CD4-positive, CD25-positive, alpha-beta regulatory T cell (primary cell): ENCODE data around the gene PCTP. TPM values are rescaled to one million over a fixed set of nuclear protein-coding genes. Genes with fewer than 3 reads are reported as not detected.
A peak's percentile ranks its signal among the peaks of the same experiment; 100 is the strongest.

Source experiments
- ATAC-seq, 2 donors: fragments of 150-1000 bp; cut with Tn5 transposase; one replicate each; pipeline ENCODE4 v1.10.0; 2021; ENCODE audit warnings: low read depth in 2 of 2, moderate number of reproducible peaks in 2 of 2, moderate library complexity in 1 of 2
- DNase-seq, 3 donors: peaks; one replicate each; pipeline versions ENCODE4 v3.0.0 to v3.0.0-alpha.2; 2012 to 2022; ENCODE audit warnings: mixed read lengths in 1 of 3
- H3K27ac ChIP-seq: one replicate; pipeline ENCODE4 v1.7.0; 2013; ENCODE audit warnings: mild to moderate bottlenecking, low read length; ENCODE audit not compliant: insufficient read depth, poor library complexity, severe bottlenecking
- H3K27me3 ChIP-seq: one replicate; pipeline ENCODE4 v1.7.0; 2013; ENCODE audit warnings: low read length; ENCODE audit not compliant: control insufficient read depth, insufficient read depth
- H3K36me3 ChIP-seq: one replicate; pipeline ENCODE4 v1.7.0; 2013; ENCODE audit warnings: mild to moderate bottlenecking, low read length, moderate library complexity; ENCODE audit not compliant: control insufficient read depth, insufficient read depth
- H3K4me1 ChIP-seq: 2 replicates; pipeline ENCODE4 v1.7.0; 2013; ENCODE audit warnings: mild to moderate bottlenecking, low read length; ENCODE audit not compliant: insufficient read depth, control insufficient read depth, poor library complexity, severe bottlenecking
- H3K4me3 ChIP-seq: one replicate; pipeline ENCODE4 v1.7.0; 2013; ENCODE audit warnings: low read depth, mild to moderate bottlenecking, low read length, moderate library complexity
- H3K9me3 ChIP-seq, 2 experiments: 1 replicate in 1 of 2; 2 replicates in 1 of 2; pipeline ENCODE4 v1.7.0; 2013; ENCODE audit warnings: low read length in 2 of 2, mild to moderate bottlenecking in 1 of 2, moderate library complexity in 1 of 2; ENCODE audit not compliant: control insufficient read depth in 2 of 2
- H3K27ac Mint-ChIP-seq, 3 donors: one replicate each; pipeline ENCODE4 v1.8.0; 2020 to 2022; ENCODE audit warnings: mild to moderate bottlenecking in 3 of 3, mixed read lengths in 3 of 3, moderate library complexity in 2 of 3
- H3K27me3 Mint-ChIP-seq: one replicate; pipeline ENCODE4 v1.8.0; 2022; ENCODE audit warnings: mild to moderate bottlenecking, mixed read lengths
- H3K36me3 Mint-ChIP-seq: one replicate; pipeline ENCODE4 v1.8.0; 2020; ENCODE audit warnings: mixed read lengths
- H3K4me1 Mint-ChIP-seq, 4 donors: one replicate each; pipeline ENCODE4 v1.8.0; 2020 to 2022; ENCODE audit warnings: mixed read lengths in 4 of 4, mild to moderate bottlenecking in 1 of 4
- H3K4me3 Mint-ChIP-seq, 4 donors: one replicate each; pipeline ENCODE4 v1.8.0; 2020 to 2022; ENCODE audit warnings: mild to moderate bottlenecking in 4 of 4, mixed read lengths in 4 of 4, moderate library complexity in 3 of 4
- H3K9me3 Mint-ChIP-seq, 7 donors: one replicate each; pipeline ENCODE4 v1.8.0; 2020 to 2022; ENCODE audit warnings: mixed read lengths in 7 of 7, mild to moderate bottlenecking in 3 of 7, moderate library complexity in 2 of 7
- polyA plus RNA-seq, 4 donors: library from polyadenylated mRNA; unstranded; fragments of 300-500 nt; fragmentation: Illumina TruSeq; gene quantifications; one replicate each; pipeline ENCODE4 v1.2.3, GENCODE V29; 2021
- total RNA-seq: library from RNA; stranded (reverse); gene quantifications from one replicate; pipeline ENCODE4 v1.2.3, GENCODE V29; 2022

Gene PCTP
- total and polyA plus RNA-seq, 5 donors from 2014 or later, result 2.8 to 10.9 (median 9.7) TPM

DNA sequence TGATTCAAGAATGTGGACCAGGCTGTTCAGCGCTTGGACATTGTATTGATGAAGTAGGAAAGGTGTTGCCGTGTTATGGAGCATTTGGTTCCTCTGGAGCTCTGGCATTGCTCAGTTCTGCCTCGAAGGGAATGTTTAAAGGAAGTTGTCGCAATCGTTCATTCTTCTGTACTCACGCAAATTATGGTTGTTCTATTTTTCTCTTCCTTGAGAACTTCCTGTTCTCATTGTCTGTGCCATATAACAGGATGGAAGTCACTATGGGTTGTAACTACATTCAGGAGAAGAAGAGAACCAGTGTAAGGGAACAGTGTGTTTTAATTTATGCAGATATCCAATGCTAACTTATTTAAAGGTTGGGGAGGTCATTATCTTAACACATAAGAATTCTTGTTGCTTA is 13.0 kb downstream of the PCTP start:
- peaks cover under 1% of the 10 kb centered on the region for H3K27me3 Mint-ChIP-seq
- ATAC-seq (no peak), DNase-seq (no peak)

DNA sequence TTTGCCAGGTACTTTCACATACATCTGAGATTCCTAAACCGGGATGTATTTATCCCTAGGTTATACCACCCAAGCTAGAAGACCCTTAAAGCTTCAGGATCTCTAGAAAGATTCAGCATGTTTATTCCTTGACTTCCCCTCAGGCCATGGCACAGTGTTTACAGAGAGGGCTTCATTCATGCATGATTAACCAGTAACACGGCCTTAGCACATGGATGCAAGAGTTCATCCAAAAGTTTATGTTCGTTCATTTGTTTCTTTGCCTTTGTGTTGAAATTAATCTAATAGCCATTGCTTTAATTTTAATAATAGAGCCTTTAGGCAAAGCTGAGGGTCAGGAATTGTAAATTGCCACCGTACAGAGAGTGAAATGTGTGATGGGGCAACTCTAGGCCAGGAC is 13.8 kb downstream of the PCTP start:
- no peaks in the 10 kb centered on the region for H3K27me3 Mint-ChIP-seq
- no peaks in the 10 kb centered on the region for H3K36me3 ChIP-seq
- H3K4me1 Mint-ChIP-seq, result peaks cover 0 to 9% (median 0%) of the 10 kb centered on the region in 4 donors
- ATAC-seq (no peak), DNase-seq (no peak)
- no peak overlapping the region for H3K4me3 ChIP-seq
- H3K4me3 Mint-ChIP-seq, result no peak overlapping the region
- H3K27me3 ChIP-seq, result no peaks in the 10 kb centered on the region
- H3K27ac ChIP-seq, result no peak overlapping the region
- H3K36me3 Mint-ChIP-seq, result peaks cover 5% of the 10 kb centered on the region
- no peaks in the 10 kb centered on the region for H3K4me1 ChIP-seq
- H3K9me3 Mint-ChIP-seq, result peaks cover 0 to 4% (median 0%) of the 10 kb centered on the region in 7 donors
- H3K9me3 ChIP-seq, result no peaks in the 10 kb centered on the region
- H3K27ac Mint-ChIP-seq, result no peak overlapping the region

More for the DNA sequence above, 13.0 kb downstream of the PCTP start:
- Mint-ChIP-seq H3K4me1 (peaks cover 0 to 9% (median 0%) of the 10 kb centered on the region in 4 donors), H3K36me3 (peaks cover 5% of the 10 kb centered on the region), H3K9me3 (peaks cover 0 to 4% (median 0%) of the 10 kb centered on the region in 7 donors), H3K27ac (no peak overlapping the region), H3K4me3 (no peak overlapping the region)
- Histone ChIP-seq H3K4me3 (no peak overlapping the region), H3K27ac (no peak overlapping the region), H3K4me1 (no peaks in the 10 kb centered on the region), H3K9me3 (no peaks in the 10 kb centered on the region), H3K36me3 (no peaks in the 10 kb centered on the region), H3K27me3 (no peaks in the 10 kb centered on the region)

DNA sequence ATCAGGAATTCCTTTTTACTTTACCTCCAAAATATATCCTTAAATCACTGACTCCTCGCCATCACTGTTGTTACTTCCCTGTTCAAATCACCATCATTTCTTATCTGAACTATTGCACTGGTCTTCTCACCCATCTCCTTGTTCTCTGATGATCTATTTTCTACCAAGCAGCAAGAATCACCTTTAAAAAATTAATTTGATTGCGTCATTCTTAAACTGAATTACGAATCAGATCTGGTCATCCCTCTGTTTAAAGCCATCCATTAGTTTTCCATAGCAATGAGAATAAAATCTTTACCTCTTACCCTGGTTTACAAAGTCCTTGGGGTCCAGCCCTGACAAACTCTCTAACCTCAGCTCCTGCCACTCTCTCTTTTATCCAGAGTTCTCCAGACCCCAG is 14.6 kb downstream of the PCTP start:
- H3K27ac Mint-ChIP-seq, result no peak overlapping the region
- peaks cover 5% of the 10 kb centered on the region for H3K36me3 Mint-ChIP-seq

DNA sequence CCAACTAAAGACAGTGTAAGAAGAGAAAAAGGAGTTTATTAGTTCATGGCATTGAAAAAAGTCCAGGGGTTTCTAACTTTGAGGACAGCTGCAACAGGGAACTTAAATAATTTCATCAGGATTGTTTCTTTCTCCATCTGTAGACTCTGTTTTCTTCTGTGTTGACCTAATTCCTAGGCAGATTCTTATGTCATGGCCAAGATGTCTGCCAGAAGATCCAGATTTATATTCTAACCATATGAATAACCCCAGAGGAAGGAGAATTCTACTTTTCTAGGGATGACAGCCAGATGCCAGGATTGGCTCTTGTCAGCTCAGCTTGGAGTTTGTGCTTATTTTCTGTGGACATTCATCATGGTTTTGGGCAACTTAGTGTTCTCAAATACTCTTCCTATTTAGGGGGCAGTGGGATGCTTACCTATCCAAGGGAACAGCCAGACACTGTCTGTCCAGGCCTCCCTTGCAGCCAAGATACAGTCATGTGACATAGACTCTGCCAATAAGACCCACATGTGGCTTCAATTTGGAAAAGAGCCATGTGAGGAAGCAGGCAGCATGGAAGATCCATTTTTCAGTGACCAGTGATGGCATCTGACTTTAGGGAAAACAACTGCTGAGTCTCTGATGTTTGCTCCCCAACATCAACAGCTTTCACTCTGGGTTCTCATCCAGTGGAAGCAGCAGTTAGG is 18.2 kb downstream of the PCTP start:
- peaks cover 0 to 4% (median 0%) of the 10 kb centered on the region in 7 donors for H3K9me3 Mint-ChIP-seq
- no peak overlapping the region for H3K27ac Mint-ChIP-seq
- H3K36me3 Mint-ChIP-seq, result peaks cover 25% of the 10 kb centered on the region
- H3K4me3 ChIP-seq, result no peak overlapping the region
- H3K9me3 ChIP-seq, result no peaks in the 10 kb centered on the region
- no peak overlapping the region for H3K27ac ChIP-seq
- peaks cover 0 to 4% (median 0%) of the 10 kb centered on the region in 4 donors for H3K4me1 Mint-ChIP-seq
- H3K27me3 ChIP-seq, result no peaks in the 10 kb centered on the region
- no peak overlapping the region for H3K4me3 Mint-ChIP-seq
- H3K4me1 ChIP-seq, result no peaks in the 10 kb centered on the region
- DNase-seq (no peak), ATAC-seq (no peak)
- peaks cover 7% of the 10 kb centered on the region for H3K36me3 ChIP-seq
- H3K27me3 Mint-ChIP-seq, result no peaks in the 10 kb centered on the region

More for the DNA sequence above, 14.6 kb downstream of the PCTP start:
- Mint-ChIP-seq H3K27me3 (no peaks in the 10 kb centered on the region), H3K9me3 (peaks cover 0 to 4% (median 0%) of the 10 kb centered on the region in 7 donors), H3K4me3 (no peak overlapping the region), H3K4me1 (peaks cover 0 to 9% (median 0%) of the 10 kb centered on the region in 4 donors)
- no peak overlapping the region for H3K4me3 ChIP-seq
- no peaks in the 10 kb centered on the region for H3K9me3 ChIP-seq
- H3K27me3 ChIP-seq, result no peaks in the 10 kb centered on the region
- no peak for DNase-seq
- no peak for ATAC-seq
- no peaks in the 10 kb centered on the region for H3K4me1 ChIP-seq
- H3K36me3 ChIP-seq, result no peaks in the 10 kb centered on the region
- H3K27ac ChIP-seq, result no peak overlapping the region

DNA sequence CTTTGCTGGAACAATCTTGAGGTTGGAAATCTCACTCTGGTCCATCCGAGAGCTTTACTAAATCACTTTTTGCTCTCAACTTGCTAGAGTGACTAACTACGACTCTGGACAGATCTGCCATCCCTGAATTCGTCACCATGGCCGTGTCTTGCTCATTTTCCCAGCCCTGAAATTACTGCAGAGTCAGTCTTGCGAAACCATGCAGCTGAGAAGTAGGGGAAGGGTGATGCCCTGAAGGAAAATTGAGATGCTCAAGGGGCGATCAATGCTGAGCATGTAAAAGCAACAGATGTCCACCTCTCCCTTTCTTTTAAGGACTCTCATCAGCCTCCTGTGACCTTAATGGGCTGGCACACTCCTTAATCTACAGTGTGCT is 18.8 kb downstream of the PCTP start:
- H3K27me3 ChIP-seq, result no peaks in the 10 kb centered on the region
- H3K27ac ChIP-seq, result no peak overlapping the region
- ATAC-seq, result no peak
- peaks cover 7% of the 10 kb centered on the region for H3K36me3 ChIP-seq
- peaks cover 0 to 2% (median 0%) of the 10 kb centered on the region in 4 donors for H3K4me1 Mint-ChIP-seq
- no peak overlapping the region for H3K4me3 Mint-ChIP-seq
- no peak overlapping the region for H3K4me3 ChIP-seq
- no peaks in the 10 kb centered on the region for H3K9me3 ChIP-seq
- H3K27me3 Mint-ChIP-seq, result no peaks in the 10 kb centered on the region
- H3K4me1 ChIP-seq, result no peaks in the 10 kb centered on the region
- no peak overlapping the region for H3K27ac Mint-ChIP-seq
- H3K9me3 Mint-ChIP-seq, result peaks cover 0 to 4% (median 0%) of the 10 kb centered on the region in 7 donors
- peaks cover 29% of the 10 kb centered on the region for H3K36me3 Mint-ChIP-seq
- DNase-seq, result no peak

DNA sequence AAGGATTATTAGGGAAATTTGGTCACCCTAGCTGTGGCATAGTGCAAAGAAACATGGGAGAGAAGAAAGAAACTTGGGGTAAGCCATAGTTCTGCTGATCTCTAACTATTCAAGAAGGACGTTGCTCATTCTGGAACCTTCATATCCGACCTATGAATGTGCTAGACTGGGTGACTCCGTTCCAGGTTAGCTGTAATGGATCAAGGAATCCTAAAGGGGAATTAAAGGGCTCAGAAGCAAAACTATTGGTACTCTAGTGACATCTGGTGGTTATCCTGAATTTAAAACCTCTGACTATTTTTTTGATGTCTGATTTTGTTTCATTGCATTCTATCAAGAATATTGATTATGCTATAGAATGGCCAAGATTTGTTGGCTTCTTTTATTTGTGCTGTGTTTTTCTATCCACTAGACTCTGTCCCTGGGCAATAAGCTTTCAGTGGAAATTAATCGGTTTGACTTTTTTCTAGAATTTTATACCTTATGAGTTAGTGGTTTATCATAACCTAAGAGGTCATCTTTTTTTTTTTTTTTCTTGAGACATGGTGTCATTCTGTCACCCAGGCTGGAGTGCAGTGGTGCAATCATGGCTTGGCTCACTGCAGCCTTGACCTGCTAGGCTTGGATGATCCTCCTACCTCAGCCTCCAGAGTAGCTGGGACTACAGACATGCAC is 19.5 kb downstream of the PCTP start:
- Mint-ChIP-seq H3K27ac (no peak overlapping the region), H3K9me3 (peaks cover 0 to 3% (median 0%) of the 10 kb centered on the region in 7 donors), H3K36me3 (peaks cover 31% of the 10 kb centered on the region), H3K4me1 (peaks cover 0 to 2% (median 0%) of the 10 kb centered on the region in 4 donors), H3K27me3 (no peaks in the 10 kb centered on the region), H3K4me3 (no peak overlapping the region)
- Histone ChIP-seq H3K4me3 (no peak overlapping the region), H3K9me3 (no peaks in the 10 kb centered on the region), H3K36me3 (peaks cover 7% of the 10 kb centered on the region), H3K27ac (no peak overlapping the region), H3K27me3 (no peaks in the 10 kb centered on the region), H3K4me1 (no peaks in the 10 kb centered on the region)
- DNase-seq, result peak in 2 of 3 donors; percentile 2 to 16
- ATAC-seq, result no peak

DNA sequence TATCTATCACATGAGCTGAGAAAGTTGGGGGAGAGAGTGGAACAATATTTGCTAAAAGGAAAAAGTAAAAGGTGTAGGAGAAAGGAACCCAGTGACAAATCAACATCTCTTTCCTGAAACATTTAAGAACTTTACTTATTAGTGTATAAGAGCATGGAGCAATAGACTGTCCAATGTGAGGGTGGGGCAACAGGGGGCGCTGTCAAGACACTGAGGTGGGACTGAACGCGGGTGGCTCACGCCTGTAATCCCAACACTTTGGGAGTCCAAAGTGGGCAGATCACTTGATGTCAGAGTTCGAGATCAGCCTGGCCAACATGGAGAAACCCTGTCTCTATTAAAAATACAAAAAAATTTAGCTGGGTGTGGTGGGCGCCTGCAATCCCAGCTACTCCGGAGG is 21.2 kb downstream of the PCTP start:
- Mint-ChIP-seq H3K4me3 (no peak overlapping the region), H3K9me3 (no peaks in the 10 kb centered on the region), H3K27me3 (no peaks in the 10 kb centered on the region), H3K4me1 (no peaks in the 10 kb centered on the region), H3K36me3 (peaks cover 43% of the 10 kb centered on the region), H3K27ac (peak overlapping the region in 1 of 3 donors; percentile 2)
- ATAC-seq (no peak), DNase-seq (no peak)
- no peaks in the 10 kb centered on the region for H3K27me3 ChIP-seq
- peaks cover 12% of the 10 kb centered on the region for H3K36me3 ChIP-seq
- H3K4me1 ChIP-seq, result no peaks in the 10 kb centered on the region
- no peak overlapping the region for H3K27ac ChIP-seq
- no peaks in the 10 kb centered on the region for H3K9me3 ChIP-seq
- H3K4me3 ChIP-seq, result no peak overlapping the region
